GM21825 (cell line): ENCODE data around the gene MYO5B.

Experiments used
- ATAC-seq: cut with Tn5 transposase; IDR thresholded peaks from one replicate; pipeline ENCODE4 v1.9.1; 2021; ENCODE audit warnings: mild to moderate bottlenecking, moderate library complexity; ENCODE audit not compliant: unreplicated experiment

The MYO5B gene

DNA sequence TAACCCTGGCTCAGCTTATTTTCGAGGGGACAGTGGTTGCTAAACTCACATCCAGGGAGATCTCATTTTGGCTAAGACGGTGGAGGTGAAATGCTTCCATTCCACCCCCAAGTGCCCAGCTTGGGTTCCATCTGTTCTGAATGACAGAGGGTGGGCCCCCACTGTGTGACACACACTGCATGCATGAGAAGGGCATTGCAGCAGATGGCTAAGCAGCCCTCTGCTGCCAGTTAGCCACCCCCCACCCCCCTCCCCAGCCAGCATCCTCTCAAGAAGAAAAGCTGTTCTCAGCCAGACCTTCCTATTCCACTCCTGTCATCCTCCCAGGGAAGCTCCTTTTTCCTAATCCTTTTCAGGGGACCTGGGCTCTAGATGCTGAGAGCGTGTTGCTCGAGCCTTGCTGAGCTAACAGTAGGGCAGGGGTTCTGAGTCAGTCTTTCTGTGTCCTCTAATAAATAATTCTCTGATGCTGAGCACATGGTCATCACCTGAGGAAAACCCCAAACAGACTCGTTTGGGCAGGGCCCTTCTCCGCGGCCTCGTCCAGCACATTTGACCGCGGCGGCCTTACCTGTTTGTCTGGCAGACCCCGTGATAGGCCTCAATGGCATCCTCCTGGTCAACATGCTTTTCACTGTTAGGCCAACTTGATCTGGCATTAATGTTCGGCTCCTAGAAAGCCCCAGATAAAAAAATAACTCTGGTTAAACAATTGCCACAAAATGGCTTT, 332.1 kb downstream of the MYO5B start:
- no peak for ATAC-seq

DNA sequence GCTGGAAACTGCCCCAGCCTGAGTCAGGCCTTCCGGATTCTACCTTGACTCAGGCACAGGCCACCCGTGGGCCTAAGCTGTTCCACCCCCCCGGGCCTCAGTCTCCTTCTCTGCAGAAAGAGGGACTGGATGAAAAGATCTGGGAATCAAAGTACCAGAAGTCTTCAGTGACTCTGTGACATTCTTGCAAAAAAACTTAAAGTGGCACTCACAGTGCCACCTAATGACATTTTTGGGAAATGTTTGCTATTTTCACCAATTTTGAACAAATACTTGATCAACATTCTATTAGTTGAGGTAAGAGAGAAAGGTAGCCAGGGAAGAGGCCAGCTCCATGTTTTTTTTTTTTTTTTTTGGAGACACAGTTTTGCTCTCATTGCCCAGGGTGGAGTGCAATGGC, 333.3 kb downstream of the MYO5B start:
- no peak for ATAC-seq

DNA sequence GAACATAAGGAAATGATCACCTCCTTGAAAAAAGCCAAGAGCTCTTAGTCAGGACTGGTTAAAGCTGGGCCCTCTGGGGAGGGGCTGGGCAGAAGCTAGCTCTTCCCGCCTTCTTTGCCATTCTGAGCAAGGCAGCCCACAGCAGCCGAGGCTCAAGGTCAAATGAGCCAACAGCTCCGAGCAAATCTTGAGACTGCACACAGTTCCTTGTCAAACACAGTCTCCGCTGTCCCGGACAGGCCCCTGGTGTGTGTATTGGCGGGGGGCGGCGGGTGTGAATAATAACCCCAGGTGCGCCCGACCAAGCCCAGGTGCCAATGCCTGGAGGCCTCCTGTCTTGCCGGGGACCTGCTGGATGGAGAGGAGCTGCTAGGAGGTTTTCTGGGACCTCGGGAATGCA, 335.2 kb downstream of the MYO5B start:
- no peak for ATAC-seq

DNA sequence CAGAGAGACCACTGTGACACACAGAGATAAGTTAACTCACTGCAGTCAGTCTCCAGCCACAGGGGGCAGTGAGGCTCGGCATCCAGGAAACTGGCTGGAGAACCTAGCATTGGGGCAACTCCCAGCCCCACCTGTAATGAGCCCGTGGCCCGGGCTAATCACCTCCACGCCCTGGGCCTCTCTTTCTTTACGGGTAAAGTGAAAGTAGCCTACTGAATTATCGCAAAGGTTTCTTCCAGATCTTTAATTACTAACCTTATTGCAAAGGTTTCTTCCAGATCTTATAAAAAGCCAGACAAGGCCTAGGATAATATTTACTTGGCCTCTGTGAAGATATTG, 336.0 kb downstream of the MYO5B start:
- no peak for ATAC-seq

DNA sequence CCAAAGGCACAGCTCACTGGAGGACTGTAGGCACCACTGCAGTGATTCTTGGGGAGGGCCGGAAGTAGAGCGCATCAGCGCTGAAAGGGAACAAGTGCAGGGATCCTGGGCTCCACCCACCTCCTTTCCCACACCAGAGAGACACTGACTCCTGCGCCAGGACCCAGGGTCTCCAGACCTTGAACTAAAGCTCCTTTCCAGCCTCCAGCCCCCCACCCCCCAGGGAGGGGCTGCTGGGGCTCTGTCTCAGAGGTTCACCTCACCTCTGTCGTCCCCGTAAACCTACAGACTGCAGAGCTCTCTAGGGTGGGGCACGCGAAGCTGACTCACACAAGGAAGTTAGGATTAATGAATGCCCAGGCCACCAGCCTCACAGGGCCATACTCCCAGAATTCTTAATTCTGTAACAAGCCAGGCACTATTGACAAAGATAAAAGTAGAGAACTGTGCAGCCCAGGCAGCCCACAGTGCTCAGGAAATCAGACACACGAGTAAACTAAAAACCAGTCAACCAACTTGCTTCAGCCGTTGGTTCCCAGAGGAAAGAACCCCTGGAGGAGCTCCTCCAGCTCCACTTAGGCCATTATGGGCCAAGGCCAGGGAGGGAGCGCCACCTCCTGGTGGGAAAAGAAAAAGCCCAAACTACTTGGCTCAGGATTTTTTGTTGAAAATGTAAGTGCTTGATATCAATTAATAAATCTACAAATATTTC, 336.5 kb downstream of the MYO5B start:
- no peak for ATAC-seq

DNA sequence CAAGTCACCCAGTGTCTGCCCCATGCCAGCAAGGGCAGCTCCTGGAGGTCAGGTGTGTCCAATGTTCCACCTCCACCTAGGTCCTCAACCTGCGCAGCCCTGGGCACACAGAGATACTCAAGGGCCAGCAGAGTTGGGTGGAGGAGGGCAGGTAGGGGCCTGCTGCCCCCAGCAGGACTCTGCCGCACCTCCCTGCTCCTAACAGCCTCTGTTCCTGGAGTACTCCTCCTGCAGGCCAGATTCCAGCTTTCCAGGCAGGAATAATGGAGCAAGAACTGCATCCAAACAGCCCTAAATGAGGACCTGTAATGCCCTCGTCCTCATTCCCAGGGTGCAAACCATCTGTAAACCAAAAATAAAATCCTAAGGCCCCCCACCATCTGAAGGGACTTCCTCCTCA, 337.2 kb downstream of the MYO5B start:
- ATAC-seq: no peak

DNA sequence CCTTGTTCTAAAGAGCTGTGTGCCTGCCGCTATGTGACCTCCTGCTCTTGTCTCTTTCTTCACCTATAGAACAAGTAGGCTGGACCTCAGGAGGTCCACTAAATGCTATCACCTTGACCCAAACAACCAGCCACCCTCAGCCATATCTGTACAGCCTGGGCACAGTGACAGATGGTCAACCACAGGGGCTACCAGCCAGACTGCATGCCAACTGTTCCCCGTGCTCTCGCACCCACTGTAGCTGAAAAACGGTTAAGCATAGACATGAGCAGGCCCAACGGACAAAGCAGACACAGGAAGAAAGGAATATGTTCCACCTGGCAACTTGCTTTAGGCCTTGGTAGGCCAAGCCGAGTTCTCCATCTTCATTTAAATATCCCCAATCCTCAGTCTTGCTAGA, 338.5 kb downstream of the MYO5B start:
- ATAC-seq: no peak

DNA sequence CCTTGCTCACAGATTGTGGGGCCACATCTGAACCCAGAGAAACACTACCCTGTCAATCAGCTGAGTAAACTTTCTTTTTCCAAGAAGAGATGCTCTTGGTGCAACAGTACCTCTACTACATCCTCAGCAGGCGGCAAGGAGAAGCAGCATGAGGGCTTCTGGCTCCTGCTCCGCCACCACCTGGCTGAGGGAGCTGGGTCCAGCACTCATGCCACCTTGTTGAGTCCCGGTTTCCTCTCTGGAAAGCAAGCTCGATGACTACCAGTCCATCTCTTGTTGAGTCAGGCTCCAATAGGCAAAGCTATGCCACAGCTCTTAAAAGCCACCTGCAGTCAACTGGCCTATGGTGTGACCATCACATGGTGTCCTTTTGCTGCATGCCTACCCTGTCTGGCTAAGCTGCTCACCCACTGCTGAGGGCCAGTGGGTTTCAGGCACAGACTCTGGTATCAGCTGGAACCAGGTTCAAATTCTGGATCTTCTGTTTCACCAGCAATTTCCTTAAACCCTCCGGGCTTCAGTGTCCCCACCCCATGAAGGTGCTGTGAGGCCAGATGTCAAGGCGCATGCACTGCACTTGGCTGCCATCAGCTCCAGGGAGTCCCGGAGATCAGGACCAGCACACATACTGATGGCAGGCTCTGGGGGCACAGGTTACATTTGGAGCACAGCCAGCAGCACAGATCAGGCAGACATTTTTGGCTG, 339.1 kb downstream of the MYO5B start:
- ATAC-seq: no peak

DNA sequence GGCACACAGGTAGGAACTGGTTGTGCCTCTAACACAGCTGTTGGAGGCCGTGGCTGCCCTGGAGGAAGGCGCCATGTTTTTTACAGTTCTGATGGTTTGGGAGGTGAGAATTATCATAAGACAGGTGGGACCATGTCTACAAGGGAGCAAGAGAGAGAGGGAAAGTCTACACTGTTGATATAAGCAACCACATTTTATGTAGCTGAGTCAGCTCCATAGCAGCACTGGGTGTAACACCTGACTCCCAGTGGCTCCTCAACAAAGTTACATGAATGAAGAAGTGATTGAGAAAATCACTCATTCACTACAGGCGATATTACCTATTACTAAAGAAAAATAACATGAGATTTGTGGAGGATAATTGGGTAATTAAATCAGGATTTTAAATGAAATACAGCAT, 340.3 kb downstream of the MYO5B start:
- no peak for ATAC-seq

DNA sequence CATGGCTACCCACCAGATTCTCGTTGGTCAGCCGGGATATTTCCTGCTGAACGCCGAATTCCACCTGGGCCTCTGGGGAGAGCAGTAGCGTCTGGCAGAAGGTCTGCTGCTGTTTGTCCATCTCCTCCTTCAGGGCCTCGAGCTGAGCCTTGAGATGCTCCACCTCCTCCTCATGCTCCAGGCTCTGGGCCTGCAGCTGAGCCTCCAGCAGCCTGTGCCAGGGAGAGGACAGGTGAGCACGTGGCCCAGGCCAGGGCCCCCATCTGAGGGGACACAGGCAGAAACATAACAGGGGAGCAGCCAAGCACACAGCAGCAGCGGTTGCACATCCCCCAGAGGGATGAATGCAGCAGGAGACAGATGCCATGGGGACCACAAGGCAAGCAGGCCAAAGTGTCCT, 341.5 kb downstream of the MYO5B start:
- ATAC-seq: no peak

DNA sequence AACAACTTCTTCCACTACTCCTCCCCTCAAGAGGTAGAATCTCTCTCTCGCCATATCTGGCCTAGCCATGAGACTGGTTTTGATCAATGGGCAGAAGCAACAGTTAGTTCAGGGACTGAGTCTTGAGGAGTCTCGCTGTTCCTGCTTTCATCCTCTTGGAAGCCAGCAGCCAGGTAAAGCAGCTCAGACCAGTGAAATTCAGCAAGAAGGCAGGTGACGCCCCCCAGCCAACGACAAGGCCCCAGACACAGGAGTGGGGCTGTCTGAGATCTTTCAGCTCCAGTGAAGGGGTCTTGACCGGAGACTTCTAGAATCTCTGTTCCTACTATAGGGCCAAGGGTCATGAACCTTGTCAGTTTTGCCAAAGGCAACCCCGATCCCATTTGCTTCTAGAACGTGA, 341.9 kb downstream of the MYO5B start:
- ATAC-seq: no peak

DNA sequence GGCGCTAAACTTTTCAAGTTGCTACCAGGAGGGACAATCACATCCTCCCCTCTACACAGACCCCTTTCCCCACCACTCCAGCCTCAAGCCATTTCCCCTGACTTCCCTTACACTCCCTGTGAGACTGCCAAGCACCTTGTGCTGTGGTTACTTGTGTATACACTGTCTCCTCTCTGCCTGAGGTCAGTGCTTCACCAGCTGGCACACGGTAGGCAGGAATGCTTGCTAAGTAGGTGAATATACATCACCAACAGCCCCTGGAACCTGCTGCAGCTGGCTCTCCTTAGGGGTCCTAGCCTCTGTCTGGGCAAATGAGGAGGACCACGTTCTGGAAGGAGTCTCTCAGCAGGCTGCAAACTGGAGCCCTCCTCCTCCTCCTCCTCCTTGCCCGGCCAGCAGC, 343.3 kb downstream of the MYO5B start:
- ATAC-seq: no peak

DNA sequence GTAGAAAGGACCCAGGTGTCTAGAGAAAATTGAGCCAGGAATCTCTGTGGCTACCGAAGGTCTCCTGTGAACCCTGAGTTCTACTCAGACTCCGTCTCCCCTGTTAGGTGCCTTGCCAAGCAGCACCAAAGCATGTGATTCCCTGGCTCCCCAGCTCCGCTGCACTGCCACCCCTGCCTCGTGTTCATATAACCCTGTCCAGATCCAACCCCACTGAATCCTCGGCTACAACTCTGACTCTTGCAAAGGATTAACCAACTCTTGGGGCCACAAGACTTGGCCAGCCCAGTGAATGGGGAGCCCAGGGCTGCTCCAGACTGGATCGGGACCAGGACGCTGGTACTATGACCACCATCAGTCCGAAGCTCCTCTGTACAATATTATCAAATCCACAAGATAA, 344.3 kb downstream of the MYO5B start:
- ATAC-seq: no peak

DNA sequence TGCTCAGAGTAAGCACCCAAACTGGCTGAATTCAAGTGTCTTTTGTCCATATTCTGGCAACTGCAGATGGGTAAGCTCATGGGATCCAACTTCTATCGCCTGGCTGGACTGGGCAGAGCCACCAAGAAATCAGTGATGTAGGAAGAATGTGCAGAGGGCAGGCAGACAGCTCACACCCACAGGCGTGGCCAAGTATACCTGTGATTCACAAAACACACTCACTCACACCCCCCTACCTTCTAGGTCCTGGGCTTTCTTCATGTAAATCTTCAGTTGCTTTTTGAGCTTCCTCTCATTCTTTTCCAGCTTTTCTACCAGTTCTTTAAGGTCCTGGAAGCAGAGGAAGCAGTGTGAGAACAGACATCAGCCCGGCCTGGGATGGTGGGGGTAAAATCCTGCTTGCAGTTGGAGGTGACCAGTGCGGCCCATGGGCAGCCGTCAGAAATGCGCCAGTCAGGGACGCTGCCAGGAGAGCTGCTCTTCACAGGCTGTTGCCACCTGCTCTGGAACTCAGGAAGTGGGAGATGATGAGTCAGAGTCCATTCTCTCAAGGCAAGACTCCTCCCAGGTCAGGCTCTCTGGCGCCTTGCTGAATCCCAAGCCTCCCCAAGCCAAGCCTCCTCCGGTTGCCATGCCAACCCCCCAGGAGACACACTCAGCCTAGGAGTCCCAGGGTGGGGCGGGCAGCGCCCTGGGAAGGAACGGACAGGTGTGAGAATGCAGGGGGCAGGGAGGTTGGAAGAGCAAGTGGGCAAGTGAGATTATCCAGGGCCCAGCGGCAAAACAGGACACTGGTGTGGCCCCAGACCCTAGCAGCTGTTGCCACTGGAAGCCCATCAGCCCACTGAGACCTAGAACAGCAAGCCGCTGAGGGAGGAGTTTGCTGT, 345.4 kb downstream of the MYO5B start:
- ATAC-seq: no peak

DNA sequence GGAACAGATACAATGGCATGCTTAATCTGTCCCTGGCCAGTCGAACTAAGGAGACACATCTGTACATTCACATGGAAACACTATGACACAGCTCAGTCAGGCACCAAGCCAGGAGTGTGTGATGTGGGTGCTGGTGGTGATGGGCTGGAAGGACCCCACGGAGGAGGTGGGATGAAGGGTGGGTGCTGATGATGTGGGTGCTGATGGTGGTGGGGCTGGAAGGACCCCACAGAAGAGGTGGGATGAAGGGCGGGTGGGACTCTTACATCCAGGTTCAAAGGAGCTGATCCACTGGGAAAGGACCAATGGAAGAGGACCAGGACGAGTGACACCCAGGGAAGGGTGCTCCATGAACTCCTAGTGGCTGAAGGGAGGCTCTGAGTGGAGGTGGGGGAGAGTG, 346.8 kb downstream of the MYO5B start:
- ATAC-seq: no peak

DNA sequence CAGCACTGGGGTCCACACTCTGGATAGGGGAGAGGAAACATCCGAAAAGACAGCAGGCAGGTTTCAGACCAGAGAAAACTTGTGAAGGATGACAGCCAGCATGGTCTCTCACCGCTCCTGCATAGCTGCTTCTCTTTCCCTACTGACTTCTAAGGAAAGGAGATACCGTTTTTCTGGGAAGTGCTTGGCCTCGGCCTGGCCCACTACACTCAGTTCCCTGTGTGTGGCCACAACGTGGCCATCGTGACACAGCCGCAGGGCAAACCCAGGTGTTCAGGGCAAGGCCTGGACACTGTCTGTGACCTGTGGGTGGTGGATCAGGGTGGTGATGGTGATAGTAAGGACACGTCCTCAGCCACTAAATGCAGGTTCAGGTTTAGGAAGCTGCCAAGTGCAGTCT, 347.4 kb downstream of the MYO5B start:
- no peak for ATAC-seq

DNA sequence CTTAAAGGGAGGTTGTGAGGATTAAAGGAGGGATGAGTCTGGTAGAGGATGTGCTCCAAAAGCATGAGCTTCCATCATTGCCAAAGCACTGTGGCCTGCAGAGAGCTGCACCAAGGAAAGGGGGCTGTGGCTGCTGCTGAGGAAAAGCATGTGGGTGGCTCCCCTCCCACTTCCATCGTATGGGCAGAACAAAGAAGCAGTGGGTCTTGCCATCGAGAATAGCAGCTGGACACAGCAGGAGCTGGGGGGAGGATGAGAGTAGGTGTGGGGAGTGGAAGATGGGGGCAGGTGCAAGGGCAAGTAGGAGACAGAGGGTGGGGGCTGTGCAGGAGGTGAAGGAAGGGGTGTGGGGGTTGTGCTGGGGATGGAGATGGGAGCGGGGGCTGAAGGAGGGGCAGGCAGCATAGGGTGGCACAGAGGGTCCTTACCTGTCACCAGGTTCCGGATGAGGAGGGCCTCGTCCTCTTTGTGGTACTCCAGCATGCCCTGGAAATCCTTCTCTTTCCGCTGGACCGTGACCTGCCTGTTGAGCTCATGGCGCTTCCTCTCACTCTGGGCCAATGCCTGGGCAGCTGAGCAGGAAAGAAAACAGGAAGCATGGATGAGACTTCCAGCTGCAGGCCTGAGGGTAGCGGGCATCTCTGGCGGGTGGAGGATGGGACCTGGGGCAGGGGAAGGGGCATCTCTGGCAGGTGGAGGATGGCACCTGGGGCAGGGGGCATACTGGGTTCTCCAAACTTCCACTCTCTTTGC, 348.1 kb downstream of the MYO5B start:
- ATAC-seq: no peak

DNA sequence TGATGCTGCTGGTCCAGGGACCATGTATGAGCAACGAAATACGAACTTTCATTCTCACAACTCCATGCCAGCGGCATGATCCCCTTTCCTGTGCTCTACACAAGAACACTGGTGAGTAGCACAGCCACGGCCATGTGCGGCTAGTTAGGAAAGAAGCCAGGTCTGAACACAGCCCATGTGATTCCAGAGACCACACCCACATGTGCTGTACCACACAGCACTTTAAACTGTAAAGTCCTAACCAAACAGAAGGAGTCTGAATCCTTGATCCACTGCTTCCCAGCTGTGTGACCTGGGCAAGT, 348.6 kb downstream of the MYO5B start:
- ATAC-seq: no peak

DNA sequence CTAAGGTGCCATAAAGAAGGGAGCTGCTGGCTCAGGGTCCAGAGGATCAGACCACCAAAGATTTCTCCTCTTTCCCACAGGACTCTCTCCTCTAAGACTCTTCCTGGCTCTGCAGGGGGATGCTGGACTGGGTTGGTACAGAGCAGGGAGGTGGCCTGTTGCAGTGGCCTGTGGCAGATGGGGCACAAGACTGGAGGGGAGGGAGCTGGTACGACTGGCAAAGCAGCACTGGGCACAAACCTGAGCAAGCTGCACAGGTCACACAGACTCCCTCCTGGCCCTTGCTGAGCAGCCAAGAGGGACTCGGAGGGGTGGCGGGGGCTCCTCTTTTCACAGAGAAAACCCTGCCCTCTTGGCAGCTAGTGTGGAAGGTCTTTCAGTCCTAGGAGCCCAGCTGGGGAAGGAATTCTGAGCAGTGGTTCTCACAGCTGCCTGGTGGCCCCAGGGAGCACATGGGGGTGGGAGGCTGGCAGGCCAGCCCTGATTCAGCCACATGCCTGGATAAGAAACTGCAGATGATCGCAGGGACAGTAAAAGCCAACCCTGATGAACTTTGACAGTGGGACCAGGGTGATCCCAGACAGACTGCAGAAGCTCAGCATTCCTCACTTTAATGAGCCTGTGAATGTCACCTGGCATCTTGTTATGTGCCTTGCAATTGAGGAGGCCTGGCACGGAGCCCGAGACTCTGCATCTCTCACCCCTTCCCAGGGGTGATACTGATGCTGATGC, 349.2 kb downstream of the MYO5B start:
- ATAC-seq: no peak

DNA sequence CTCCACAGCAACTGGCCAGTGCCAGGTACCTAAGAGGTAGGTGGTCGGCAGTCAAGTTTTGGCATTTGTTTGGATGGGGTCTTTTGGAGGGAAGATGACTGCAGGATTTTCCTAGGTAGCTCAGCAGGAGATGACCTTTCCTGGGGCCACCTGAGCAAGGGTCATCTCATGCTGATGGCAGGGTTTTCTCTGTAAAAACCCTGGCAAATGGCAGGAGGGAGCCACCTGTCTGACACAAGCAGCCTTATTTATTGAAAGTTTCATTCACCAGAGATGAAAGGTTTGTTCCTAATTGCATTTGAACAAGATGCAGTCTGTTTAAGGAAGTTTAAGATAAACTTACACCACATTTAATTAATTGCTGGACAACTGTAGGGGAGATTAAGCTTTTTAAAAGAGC, 350.0 kb downstream of the MYO5B start:
- ATAC-seq: no peak
